DND-41 (cell line): Measurements from ENCODE around the gene ABHD15.

Experiments
- EZH2 ChIP-seq: IDR thresholded peaks from 3 replicates; pipeline ENCODE4 v1.6.1; 2012; ENCODE audit warnings: borderline replicate concordance, low read depth, mild to moderate bottlenecking, moderate library complexity, low read length, inconsistent platforms; ENCODE audit not compliant: severe bottlenecking
- TF ChIP-seq, protein P1 (sequence below): IDR thresholded peaks from 2 replicates; pipeline ENCODE4 v1.5.1; 2012; ENCODE audit warnings: borderline replicate concordance, low read length, moderate library complexity, mild to moderate bottlenecking; ENCODE audit not compliant: poor library complexity, severe bottlenecking; ENCODE audit errors: extremely low read depth

DNA sequence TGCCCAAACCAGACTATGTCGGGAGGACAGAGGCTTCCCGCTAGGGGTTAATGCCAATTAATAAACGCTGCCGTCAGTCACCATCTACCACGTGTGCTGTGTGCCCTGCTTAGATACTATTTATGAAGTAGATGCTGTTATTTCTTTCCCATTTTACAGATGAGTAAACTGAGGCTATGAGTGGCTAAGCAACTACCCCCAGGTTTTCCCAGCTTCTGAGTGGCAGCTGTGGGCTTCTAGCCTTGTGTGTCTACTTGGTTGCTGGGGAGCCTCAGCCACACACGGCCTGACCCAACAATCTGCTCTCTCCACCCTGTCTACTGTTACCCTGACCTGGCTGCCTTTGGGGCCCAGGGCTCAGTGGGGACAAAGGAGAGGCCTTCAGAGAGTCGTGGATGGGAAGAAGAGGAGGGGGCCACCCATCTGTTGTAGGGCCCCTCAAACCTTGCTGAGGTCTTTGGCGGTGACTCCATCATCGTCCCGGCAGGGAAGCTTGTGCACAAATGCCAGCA is 15.5 kb upstream of the ABHD15 start:
- TF ChIP-seq, protein P1, sequence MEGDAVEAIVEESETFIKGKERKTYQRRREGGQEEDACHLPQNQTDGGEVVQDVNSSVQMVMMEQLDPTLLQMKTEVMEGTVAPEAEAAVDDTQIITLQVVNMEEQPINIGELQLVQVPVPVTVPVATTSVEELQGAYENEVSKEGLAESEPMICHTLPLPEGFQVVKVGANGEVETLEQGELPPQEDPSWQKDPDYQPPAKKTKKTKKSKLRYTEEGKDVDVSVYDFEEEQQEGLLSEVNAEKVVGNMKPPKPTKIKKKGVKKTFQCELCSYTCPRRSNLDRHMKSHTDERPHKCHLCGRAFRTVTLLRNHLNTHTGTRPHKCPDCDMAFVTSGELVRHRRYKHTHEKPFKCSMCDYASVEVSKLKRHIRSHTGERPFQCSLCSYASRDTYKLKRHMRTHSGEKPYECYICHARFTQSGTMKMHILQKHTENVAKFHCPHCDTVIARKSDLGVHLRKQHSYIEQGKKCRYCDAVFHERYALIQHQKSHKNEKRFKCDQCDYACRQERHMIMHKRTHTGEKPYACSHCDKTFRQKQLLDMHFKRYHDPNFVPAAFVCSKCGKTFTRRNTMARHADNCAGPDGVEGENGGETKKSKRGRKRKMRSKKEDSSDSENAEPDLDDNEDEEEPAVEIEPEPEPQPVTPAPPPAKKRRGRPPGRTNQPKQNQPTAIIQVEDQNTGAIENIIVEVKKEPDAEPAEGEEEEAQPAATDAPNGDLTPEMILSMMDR = no peak
- TF ChIP-seq EZH2 = no peak
